IgD-negative memory B cell (primary cell): ENCODE measurements around the gene TRIM47. TPM values are rescaled to one million over a fixed set of nuclear protein-coding genes. Genes with fewer than 3 reads are reported as not detected.
A peak's percentile ranks its signal among the peaks of the same experiment; 100 is the strongest.

Experiments used
- H3K27ac Mint-ChIP-seq, 3 donors: one replicate each; pipeline ENCODE4 v1.8.0; 2020 to 2022; ENCODE audit warnings: mild to moderate bottlenecking in 3 of 3, mixed read lengths in 3 of 3, moderate library complexity in 1 of 3
- H3K27me3 Mint-ChIP-seq: one replicate; pipeline ENCODE4 v1.8.0; 2021; ENCODE audit warnings: mixed read lengths
- H3K36me3 Mint-ChIP-seq: one replicate; pipeline ENCODE4 v1.8.0; 2020; ENCODE audit warnings: mild to moderate bottlenecking, mixed read lengths
- H3K4me1 Mint-ChIP-seq, 3 donors: one replicate each; pipeline ENCODE4 v1.8.0; 2020 to 2022; ENCODE audit warnings: mixed read lengths in 3 of 3, mild to moderate bottlenecking in 1 of 3
- H3K4me3 Mint-ChIP-seq, 4 donors: one replicate each; pipeline ENCODE4 v1.8.0; 2020 to 2022; ENCODE audit warnings: mild to moderate bottlenecking in 4 of 4, mixed read lengths in 4 of 4, moderate library complexity in 3 of 4
- H3K9me3 Mint-ChIP-seq, 3 donors: one replicate each; pipeline ENCODE4 v1.8.0; 2020 to 2021; ENCODE audit warnings: mixed read lengths in 3 of 3, mild to moderate bottlenecking in 1 of 3
- polyA plus RNA-seq: library from polyadenylated mRNA; unstranded; fragments of 300-500 nt; fragmentation: Illumina TruSeq; gene quantifications from one replicate; pipeline ENCODE4 v1.2.3, GENCODE V29; 2021

The TRIM47 gene
- 12.4 TPM for polyA plus RNA-seq

- Mint-ChIP-seq H3K4me3 (peak within 1 kb of the TSS; percentile 87 to 95 (median 93)), H3K27ac (peak within 1 kb of the TSS; percentile 87 to 92 (median 89)), H3K4me1 (peaks cover 11 to 19% (median 14%) of the 10 kb centered on the region in 3 donors), H3K9me3 (no peaks in the 10 kb centered on the region), H3K36me3 (no peaks in the 10 kb centered on the region), H3K27me3 (peaks cover 5% of the 10 kb centered on the region)
Measured at GRCh38 chr17:75878174-75878998, at the start of gene TRIM47. TSS of gene TRIM47 (minus strand) at chr17:75878581. CDS start at chr17:75878548, 33 bp downstream.

- H3K9me3 Mint-ChIP-seq = no peaks in the 10 kb centered on the region
- no peaks in the 10 kb centered on the region for H3K4me1 Mint-ChIP-seq
- no peak overlapping the region for H3K4me3 Mint-ChIP-seq
- no peak overlapping the region for H3K27ac Mint-ChIP-seq
- no peaks in the 10 kb centered on the region for H3K36me3 Mint-ChIP-seq
- H3K27me3 Mint-ChIP-seq = no peaks in the 10 kb centered on the region
Measured at GRCh38 chr17:75927286-75927922, 49.0 kb upstream of the TRIM47 start.

GRCh38 chr17:75926456-75926855 is 48.1 kb upstream of the TRIM47 start:
- Mint-ChIP-seq H3K9me3 (no peaks in the 10 kb centered on the region), H3K36me3 (no peaks in the 10 kb centered on the region), H3K4me3 (no peak overlapping the region), H3K27me3 (no peaks in the 10 kb centered on the region), H3K4me1 (no peaks in the 10 kb centered on the region), H3K27ac (no peak overlapping the region)

GRCh38 chr17:75925912-75926311 is 47.5 kb upstream of the TRIM47 start:
- peak overlapping the region in 1 of 3 donors; percentile 53 for H3K27ac Mint-ChIP-seq
- no peaks in the 10 kb centered on the region for H3K9me3 Mint-ChIP-seq
- H3K4me1 Mint-ChIP-seq = no peaks in the 10 kb centered on the region
- no peaks in the 10 kb centered on the region for H3K36me3 Mint-ChIP-seq
- H3K27me3 Mint-ChIP-seq = no peaks in the 10 kb centered on the region
- H3K4me3 Mint-ChIP-seq = no peak overlapping the region

- peak overlapping the region in 1 of 4 donors; percentile 54 for H3K4me3 Mint-ChIP-seq
- no peak overlapping the region for H3K27ac Mint-ChIP-seq
- H3K4me1 Mint-ChIP-seq = no peaks in the 10 kb centered on the region
- H3K9me3 Mint-ChIP-seq = no peaks in the 10 kb centered on the region
- no peaks in the 10 kb centered on the region for H3K36me3 Mint-ChIP-seq
- no peaks in the 10 kb centered on the region for H3K27me3 Mint-ChIP-seq
Measured at GRCh38 chr17:75925103-75925502, 46.7 kb upstream of the TRIM47 start.

- H3K36me3 Mint-ChIP-seq = no peaks in the 10 kb centered on the region
- no peaks in the 10 kb centered on the region for H3K9me3 Mint-ChIP-seq
- no peaks in the 10 kb centered on the region for H3K4me1 Mint-ChIP-seq
- no peak overlapping the region for H3K27ac Mint-ChIP-seq
- H3K27me3 Mint-ChIP-seq = no peaks in the 10 kb centered on the region
- no peak overlapping the region for H3K4me3 Mint-ChIP-seq
Measured at GRCh38 chr17:75922963-75923874, 44.8 kb upstream of the TRIM47 start.

GRCh38 chr17:75922173-75922961 is 44.0 kb upstream of the TRIM47 start:
- Mint-ChIP-seq H3K9me3 (no peaks in the 10 kb centered on the region), H3K27me3 (no peaks in the 10 kb centered on the region), H3K4me3 (no peak overlapping the region), H3K36me3 (no peaks in the 10 kb centered on the region), H3K27ac (no peak overlapping the region), H3K4me1 (no peaks in the 10 kb centered on the region)

GRCh38 chr17:75921596-75921995 is 43.2 kb upstream of the TRIM47 start:
- peaks cover 0 to 1% (median 0%) of the 10 kb centered on the region in 3 donors for H3K4me1 Mint-ChIP-seq
- H3K27ac Mint-ChIP-seq = no peak overlapping the region
- peaks cover 3% of the 10 kb centered on the region for H3K36me3 Mint-ChIP-seq
- no peaks in the 10 kb centered on the region for H3K27me3 Mint-ChIP-seq
- no peak overlapping the region for H3K4me3 Mint-ChIP-seq
- no peaks in the 10 kb centered on the region for H3K9me3 Mint-ChIP-seq

- no peak overlapping the region for H3K4me3 Mint-ChIP-seq
- H3K27me3 Mint-ChIP-seq = no peaks in the 10 kb centered on the region
- peaks cover 5% of the 10 kb centered on the region for H3K36me3 Mint-ChIP-seq
- H3K4me1 Mint-ChIP-seq = peaks cover 0 to 1% (median 0%) of the 10 kb centered on the region in 3 donors
- H3K27ac Mint-ChIP-seq = no peak overlapping the region
- no peaks in the 10 kb centered on the region for H3K9me3 Mint-ChIP-seq
Measured at GRCh38 chr17:75920045-75920560, 41.7 kb upstream of the TRIM47 start.

GRCh38 chr17:75919611-75920010 is 41.2 kb upstream of the TRIM47 start:
- Mint-ChIP-seq H3K9me3 (no peaks in the 10 kb centered on the region), H3K4me1 (peaks cover 0 to 1% (median 0%) of the 10 kb centered on the region in 3 donors), H3K4me3 (no peak overlapping the region), H3K36me3 (peaks cover 5% of the 10 kb centered on the region), H3K27me3 (no peaks in the 10 kb centered on the region), H3K27ac (no peak overlapping the region)

- H3K27me3 Mint-ChIP-seq = no peaks in the 10 kb centered on the region
- H3K36me3 Mint-ChIP-seq = peaks cover 5% of the 10 kb centered on the region
- H3K9me3 Mint-ChIP-seq = no peaks in the 10 kb centered on the region
- H3K27ac Mint-ChIP-seq = no peak overlapping the region
- peaks cover 0 to 1% (median 0%) of the 10 kb centered on the region in 3 donors for H3K4me1 Mint-ChIP-seq
- no peak overlapping the region for H3K4me3 Mint-ChIP-seq
Measured at GRCh38 chr17:75917917-75918445, 39.6 kb upstream of the TRIM47 start.

- Mint-ChIP-seq H3K27me3 (no peaks in the 10 kb centered on the region), H3K27ac (no peak overlapping the region), H3K4me3 (no peak overlapping the region), H3K36me3 (peaks cover 5% of the 10 kb centered on the region), H3K4me1 (peaks cover 0 to 1% (median 0%) of the 10 kb centered on the region in 3 donors), H3K9me3 (no peaks in the 10 kb centered on the region)
Measured at GRCh38 chr17:75917141-75917916, 38.9 kb upstream of the TRIM47 start.

GRCh38 chr17:75915268-75915667 is 36.9 kb upstream of the TRIM47 start:
- H3K27me3 Mint-ChIP-seq = no peaks in the 10 kb centered on the region
- peaks cover 0 to 1% (median 0%) of the 10 kb centered on the region in 3 donors for H3K4me1 Mint-ChIP-seq
- peaks cover 5% of the 10 kb centered on the region for H3K36me3 Mint-ChIP-seq
- H3K27ac Mint-ChIP-seq = no peak overlapping the region
- H3K9me3 Mint-ChIP-seq = no peaks in the 10 kb centered on the region
- H3K4me3 Mint-ChIP-seq = no peak overlapping the region
